Tongue (tissue), 2 donors: ENCODE results near the gene FOXC1. TPM values are rescaled to one million over a fixed set of nuclear protein-coding genes. Genes with fewer than 3 reads are reported as not detected.

Experiments used
- DNase-seq: peaks from one replicate; pipeline ENCODE4 v3.0.0-alpha.2; 2015
- total RNA-seq: library from RNA; depleted of rRNA; stranded (reverse); fragments of >200 nt; gene quantifications from one replicate; pipeline ENCODE4 v1.2.3, GENCODE V29; 2014

Gene FOXC1
- total RNA-seq, 1 donor from 2014 or later = 9.1 TPM

DNA sequence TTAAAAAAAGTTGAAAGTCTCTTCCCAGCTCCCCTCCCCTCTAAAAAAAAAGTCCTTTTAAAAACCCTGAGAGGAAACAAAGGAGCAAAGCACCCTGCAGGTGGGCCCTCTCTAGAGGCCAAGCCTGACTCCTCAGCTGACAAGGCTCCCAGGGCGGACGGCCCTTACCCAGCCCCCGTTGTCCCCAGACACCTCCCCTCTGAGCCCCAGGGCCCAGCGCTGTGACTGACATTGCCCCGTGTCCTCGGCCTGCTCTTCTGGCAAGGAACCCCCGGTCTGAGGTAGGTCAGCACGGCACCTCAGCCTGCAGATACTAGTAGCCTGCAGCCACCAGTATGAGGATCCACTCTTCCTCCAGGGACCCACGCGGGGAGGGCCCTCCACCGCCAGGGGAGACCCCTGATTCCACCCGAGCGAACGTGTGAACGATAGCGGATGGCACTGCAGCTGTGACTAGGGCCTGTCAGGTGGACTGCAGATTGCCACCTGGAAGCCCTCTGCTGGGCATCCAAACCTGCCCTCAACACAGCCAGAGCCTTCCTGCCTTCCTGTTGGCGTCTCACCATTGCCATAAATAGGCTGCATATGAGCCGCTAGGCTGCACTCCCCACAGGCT, 34.2 kb downstream of the FOXC1 start:
- no peak for DNase-seq

GRCh38 chr6:1644516-1645060, 34.9 kb downstream of the FOXC1 start:
- DNase-seq = no peak

GRCh38 chr6:1645466-1646185, 35.9 kb downstream of the FOXC1 start:
- DNase-seq = no peak

- DNase-seq = no peak
Observed at GRCh38 chr6:1651362-1651761, 41.6 kb downstream of the FOXC1 start.

- DNase-seq = no peak
Observed at GRCh38 chr6:1652842-1653241, 43.1 kb downstream of the FOXC1 start.

GRCh38 chr6:1654054-1654453, 44.3 kb downstream of the FOXC1 start:
- no peak for DNase-seq

DNA sequence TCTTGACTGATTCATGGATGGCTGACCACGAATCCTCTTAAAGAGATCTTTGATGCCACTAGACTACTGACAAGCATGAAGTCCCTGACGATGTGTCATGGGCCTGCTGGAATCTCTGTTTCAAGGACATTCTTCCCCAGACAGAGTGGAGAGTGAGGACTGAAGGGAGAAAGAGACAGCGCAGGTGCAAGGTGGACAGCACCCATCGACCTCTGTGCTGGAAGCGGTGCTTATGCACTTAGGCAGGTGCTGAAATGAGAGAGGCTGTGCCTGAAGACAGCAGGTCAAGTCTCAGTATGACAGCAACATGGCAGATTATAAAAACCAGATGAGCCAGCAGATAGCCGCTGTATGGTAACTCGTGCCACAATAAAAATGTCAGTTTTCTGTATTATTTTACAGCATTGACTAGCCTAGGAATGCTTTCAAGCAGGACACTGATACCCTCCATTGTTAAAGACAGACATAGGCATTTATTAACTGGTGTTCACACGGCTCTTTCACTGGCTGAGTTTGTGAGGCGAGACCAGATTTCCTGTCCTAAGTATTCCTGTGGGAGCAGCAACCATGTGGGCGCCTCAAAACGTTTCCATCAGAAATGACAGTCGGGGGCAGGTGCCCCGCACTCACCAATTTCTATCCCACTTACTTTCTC, 47.5 kb downstream of the FOXC1 start:
- no peak for DNase-seq

DNA sequence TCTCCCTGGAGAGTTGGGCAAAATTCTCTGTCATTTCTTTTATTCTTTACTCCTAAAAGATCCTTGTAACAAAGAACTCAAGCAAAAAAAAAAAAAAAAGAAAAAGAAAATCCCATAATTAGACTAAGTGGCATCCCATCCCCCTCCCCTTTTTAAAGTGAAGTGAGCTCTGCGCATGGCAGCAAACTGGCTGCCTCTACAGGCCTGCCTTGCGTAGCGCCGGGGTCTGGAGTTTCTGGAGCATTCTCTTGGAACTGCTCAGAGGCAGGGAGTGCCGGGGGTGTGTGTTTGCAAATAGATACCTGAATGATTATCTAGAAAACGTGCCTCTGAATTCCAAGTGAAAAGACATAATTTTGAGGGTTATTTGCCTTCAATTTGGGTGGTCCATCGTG, 48.1 kb downstream of the FOXC1 start:
- no peak for DNase-seq

- no peak for DNase-seq
Observed at GRCh38 chr6:1658212-1659005, 48.7 kb downstream of the FOXC1 start.

- no peak for DNase-seq
Observed at GRCh38 chr6:1659816-1660215, 50.1 kb downstream of the FOXC1 start.

GRCh38 chr6:1662534-1662933, 52.8 kb downstream of the FOXC1 start:
- DNase-seq = peak; percentile 48

Other genes starting within 250 kb of the FOXC1 start
- gene FOXF2, start 220.3 kb upstream of the FOXC1 start, total RNA-seq = 15.4 TPM